ENCODE results near the gene CYB561A3. TPM values are rescaled to one million over a fixed set of nuclear protein-coding genes. Genes with fewer than 3 reads are reported as not detected.

Gene CYB561A3
- total RNA-seq, 1 donor from 2014 or later, result 32.5 TPM

DNA sequence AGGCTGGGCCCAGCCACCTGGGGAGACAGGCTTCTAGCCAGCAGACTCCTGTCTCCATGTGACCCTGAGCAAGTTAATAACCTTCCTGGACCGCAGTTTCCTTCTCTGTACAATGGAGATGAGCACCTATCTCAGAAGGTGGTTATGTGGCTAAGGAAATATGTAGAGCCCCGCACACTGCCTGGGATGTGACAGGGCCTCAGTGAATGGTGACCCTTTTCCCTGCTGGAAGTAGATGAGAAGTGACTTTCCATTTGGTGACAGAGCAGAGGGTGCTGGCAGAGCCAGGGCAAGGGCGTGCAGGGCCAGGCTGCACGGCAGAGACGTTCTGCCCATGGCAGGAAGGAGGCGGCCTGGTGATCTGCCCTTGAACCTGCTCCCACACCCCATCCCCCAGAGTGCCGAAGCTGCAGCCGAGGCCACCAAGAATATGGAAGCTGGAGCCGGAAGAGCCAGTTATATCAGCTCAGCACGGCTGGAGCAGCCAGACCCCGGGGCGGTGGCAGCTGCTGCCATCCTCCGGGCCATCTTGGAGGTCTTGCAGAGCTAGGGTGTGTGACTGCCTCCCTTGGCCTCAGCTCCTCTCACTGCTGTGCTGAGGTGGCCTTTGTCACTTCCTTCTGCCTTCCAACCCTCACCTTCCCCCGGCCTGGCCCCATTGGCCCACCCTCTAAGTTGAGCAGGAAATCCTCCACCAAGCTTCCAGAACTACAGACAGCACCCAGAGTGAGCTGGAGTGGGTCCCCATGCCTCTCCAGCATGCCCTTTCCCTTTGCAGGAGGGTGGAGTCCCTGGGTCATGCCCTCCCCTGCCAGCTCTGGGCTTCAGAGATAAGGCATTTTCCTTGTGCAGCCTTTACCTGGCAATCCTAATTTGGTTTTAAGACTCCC lies 15.5 kb downstream of the CYB561A3 start:
- no peak for DNase-seq (ENCODE audit: low read depth in 2 of 2)

DNA sequence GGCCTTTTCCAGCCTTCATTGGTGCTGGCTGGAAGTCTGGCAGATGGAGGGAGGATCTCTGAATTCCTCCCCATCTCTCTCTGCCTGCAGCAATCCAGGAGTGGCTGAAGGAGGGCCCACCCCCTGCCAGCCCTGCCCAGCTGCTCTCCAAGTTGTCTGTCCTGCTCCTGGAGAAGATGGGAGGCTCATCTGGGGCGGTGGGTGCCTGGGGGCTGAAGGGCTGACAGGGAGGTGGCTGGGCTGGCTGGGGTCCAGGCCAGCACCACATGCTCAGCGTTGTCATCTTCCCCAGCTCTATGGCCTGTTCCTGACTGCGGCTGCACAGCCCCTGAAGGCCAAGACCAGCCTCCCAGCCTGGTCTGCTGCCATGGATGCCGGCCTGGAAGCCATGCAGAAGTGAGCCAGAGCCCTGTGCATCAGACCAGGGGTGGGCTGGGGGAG lies 16.5 kb downstream of the CYB561A3 start:
- DNase-seq (ENCODE audit: low read depth in 2 of 2), result no peak

DNA sequence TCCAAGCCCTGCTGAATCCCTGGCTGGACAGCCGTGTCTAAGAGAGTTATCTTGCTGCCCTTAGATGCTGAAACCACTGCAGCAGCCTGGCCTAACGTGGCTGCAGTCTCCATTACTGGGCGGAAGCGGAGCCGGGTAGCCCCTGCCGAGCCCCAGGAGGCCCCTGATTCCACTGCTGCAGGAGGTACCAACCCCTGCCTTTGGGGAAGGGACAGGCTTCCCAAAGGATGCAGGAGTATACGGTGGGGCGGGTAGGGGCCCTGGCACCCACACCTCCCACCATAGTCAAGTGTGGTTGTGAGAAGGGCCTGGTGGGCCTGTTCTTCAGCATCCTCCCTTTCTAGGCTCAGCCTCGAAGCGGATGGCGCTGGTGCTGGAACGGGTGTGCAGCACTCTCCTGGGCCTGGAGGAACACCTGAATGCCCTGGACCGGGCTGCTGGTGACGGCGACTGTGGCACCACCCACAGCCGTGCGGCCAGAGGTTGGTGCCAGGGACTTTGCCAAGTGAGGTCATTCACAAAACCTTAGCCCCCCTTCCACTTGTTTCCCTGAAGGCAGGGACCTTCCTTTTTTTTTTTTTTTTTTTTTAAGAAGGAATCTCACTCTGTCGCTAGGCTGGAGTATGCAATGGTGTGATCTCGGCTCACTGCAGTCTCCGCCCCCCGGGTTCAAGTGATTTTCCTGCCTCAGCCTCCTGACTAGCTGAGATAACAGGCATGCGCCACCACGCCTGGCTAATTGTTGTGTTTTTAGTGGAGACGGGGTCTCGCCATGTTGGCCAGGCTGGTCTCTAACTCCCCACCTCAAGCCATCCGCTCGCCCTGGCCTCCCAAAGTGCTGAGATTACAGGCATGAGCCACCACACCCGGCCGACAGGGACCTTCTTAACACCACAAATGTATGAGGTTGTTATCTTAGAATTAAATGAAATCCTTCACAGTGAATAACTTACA lies 17.6 kb downstream of the CYB561A3 start:
- no peak for DNase-seq (ENCODE audit: low read depth in 2 of 2)

DNA sequence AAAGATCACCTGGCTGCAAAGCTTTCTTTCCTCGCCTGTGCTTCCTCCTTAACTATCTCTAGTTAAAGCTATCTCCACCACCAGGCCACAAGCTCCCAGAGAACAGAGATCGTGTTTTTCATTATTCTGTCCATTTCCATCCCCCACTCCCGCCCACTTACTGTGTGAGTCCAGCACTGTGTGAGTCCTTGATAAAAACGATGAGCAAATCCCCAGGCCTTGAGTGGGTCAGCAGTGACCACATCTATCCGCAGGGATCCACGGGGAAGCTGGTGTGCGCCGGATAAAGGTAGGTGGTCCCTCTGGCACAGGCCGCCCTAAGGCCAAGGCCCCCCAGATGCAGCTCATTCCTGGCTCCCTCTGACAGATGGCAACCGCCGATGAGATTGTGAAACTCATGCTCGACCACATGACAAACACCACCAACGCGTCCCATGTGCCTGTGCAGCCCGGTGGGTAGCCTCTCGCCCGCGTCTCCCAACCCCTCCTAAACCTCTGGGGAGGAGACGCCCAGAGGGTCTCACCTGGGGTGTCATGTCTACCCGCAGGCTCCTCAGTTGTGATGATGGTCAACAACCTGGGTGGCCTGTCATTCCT lies 19.4 kb downstream of the CYB561A3 start:
- DNase-seq (ENCODE audit: low read depth in 2 of 2), result no peak

DNA sequence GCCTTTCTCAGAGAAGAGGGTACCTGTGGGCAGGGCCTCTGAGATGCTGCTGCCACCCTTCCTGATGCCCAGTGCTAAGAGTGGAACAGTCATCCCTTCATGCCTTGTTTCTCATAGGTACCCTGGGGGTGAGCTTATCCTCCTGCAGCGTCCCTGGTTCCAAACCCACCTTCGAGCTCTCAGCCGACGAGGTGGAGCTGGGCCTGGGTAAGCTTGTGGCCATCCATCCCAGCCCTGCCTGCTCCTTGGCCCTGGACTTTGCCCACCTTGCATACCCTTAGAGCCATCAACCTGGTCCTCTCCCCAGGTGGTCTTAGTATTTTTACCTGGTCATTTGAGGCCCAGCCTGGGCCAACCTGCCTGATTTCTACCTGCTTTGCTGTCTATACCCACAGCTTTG lies 20.0 kb downstream of the CYB561A3 start:
- no peak for DNase-seq (ENCODE audit: low read depth in 2 of 2)

DNA sequence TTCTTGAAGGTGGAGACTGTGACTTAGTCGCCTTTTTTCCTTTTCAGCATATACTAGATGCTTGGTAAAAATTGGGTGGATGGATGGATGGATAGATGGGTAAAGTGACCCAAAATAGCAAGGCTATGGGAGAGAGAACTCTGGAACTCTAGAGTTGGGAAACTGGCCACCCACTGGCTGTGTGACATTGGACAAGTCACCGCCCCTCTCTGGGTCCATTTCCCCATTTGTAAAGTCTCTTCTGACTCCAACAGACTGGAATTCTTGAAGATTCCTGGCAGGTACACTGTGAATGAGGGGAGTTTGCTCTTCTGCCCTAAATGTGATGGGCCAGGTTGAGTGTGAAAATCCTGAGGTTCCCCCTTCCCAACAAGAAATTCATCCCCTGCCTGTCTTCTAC lies 20.7 kb downstream of the CYB561A3 start:
- no peak for DNase-seq (ENCODE audit: low read depth in 2 of 2)

DNA sequence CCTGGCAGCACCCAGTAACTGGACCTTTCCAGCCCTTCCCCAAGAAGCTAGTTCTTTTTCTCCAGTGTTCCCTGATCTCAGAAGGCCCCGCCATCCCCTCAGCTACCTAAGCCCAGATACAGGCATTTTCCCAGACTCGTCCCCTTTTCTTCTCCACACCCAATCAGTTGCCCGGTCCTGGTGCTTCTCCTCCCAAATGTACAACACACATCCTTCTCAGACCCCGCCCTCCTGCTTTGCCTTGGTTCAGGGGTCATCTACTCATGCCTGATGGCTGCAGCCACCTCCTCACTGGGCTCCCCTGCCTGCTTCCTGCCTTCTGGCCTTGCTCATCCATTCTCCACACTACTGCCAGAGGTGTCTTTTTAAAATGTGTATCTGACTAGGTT lies 22.2 kb downstream of the CYB561A3 start:
- DNase-seq (ENCODE audit: low read depth in 2 of 2), result no peak

DNA sequence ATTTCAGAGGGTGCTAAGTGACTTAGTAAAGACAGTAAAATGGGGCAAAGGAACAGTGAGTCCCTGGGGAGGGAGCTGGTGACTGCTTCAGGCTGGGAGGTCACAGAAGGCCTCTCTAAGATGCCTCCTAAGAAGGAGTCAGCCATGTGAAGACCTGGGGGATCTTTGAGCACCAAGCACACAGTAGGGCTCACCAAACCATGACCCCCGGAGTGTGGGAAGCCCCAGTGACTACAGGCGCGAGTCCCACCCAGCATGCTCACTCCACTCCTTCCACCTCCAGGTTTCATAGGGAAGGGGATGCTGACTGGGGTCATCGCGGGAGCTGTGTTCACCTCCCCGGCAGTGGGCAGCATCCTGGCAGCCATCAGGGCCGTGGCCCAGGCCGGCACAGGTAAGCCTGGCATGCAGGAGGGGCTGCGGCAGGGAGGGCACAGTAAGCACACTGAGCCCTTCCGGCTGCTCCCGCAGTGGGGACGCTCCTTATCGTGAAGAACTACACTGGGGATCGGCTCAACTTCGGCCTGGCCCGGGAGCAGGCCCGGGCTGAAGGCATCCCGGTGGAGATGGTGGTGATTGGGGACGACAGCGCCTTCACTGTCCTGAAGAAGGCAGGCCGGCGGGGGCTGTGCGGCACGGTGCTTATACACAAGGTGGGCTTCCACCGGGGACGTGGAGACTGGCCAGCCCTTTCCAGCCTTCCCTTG lies 22.7 kb downstream of the CYB561A3 start:
- no peak for DNase-seq (ENCODE audit: low read depth in 2 of 2)

DNA sequence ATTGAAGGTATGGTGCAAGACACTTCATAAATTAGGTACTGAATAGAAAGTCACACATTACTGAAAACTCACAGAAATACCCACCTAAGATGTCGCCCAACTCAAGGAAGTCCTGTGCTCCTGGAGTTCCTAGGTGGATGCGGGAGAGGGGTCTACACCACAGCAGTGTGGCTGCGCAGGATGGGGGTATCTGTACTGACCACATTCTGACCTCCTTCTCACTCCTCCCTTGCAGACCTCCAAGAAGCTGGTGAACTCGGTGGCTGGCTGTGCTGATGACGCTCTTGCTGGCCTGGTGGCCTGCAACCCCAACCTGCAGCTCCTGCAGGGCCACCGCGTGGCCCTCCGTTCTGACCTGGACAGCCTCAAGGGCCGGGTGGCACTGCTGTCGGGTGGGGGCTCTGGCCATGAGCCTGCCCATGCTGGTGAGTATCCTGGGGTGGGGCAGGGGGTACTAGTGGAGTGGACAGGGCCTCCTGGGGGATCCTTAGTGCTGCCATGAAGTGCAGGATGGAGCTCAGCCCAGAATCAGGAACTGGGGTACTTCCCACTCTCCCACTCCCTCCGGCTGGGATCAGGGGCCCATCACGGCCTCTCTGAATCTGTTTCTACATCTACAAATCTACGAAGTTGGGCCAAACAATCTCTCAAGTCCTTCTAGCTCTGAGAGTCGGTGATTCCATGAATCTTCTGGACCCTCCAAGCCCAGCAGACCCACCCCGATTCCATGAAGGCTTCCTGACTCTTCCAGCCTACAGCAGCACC lies 23.8 kb downstream of the CYB561A3 start:
- DNase-seq (ENCODE audit: low read depth in 2 of 2), result no peak

DNA sequence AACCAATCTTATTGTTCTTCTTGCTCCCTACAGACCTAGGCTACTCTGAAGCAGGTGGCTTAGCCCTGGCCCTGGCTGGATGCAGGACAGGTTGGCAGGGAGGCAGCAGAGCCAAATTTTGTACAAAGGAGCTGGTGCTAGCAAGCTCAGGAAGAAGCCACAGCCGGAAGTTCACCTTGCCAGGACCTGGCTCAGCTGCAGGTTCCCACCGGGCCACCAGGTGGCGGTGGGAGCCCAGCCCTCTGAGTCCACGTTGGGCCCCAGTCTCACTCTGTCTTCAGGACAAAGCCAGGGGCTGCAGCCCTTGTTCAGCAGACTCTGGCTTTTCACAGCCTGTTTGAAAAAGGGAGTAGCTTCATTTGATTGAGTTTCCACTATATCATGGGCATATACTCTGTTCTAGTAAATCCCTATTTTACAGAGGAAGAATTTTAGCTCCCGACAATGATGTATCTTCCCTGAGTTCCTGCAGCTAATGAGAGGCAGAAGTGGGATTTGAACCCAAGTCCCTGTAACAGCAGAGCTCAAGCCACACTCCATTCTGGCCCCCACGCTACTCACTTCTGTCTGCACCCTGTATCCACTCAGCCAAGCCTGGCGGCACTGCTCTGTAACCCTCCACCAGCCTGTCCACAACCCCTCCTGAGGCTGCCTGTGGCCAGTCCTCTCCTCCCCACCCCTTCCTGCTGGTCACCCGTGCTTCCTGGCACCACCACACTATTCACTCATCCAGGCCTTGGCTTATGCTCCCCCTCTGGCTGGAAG lies 25.3 kb downstream of the CYB561A3 start:
- peak; percentile 64 to 80 for DNase-seq (ENCODE audit: low read depth in 2 of 2)

DNA sequence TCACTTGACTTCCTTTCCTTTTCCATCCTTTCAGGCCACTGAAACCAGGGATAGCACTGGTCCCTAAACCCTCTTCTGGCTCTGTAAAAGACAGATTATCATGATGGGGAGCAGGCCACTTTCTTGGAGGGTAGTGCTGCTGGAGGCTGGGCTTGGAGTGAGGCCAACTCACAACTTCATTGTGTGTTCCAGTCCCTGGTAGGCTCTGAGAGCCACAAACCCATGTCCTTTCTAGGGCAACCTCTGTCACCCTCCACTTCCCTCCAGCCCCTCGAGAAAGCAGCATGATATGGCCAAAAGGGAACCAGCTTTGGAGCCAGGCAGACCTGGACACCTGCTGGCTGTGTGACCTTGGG lies 26.3 kb downstream of the CYB561A3 start:
- DNase-seq (ENCODE audit: low read depth in 2 of 2), result no peak

DNA sequence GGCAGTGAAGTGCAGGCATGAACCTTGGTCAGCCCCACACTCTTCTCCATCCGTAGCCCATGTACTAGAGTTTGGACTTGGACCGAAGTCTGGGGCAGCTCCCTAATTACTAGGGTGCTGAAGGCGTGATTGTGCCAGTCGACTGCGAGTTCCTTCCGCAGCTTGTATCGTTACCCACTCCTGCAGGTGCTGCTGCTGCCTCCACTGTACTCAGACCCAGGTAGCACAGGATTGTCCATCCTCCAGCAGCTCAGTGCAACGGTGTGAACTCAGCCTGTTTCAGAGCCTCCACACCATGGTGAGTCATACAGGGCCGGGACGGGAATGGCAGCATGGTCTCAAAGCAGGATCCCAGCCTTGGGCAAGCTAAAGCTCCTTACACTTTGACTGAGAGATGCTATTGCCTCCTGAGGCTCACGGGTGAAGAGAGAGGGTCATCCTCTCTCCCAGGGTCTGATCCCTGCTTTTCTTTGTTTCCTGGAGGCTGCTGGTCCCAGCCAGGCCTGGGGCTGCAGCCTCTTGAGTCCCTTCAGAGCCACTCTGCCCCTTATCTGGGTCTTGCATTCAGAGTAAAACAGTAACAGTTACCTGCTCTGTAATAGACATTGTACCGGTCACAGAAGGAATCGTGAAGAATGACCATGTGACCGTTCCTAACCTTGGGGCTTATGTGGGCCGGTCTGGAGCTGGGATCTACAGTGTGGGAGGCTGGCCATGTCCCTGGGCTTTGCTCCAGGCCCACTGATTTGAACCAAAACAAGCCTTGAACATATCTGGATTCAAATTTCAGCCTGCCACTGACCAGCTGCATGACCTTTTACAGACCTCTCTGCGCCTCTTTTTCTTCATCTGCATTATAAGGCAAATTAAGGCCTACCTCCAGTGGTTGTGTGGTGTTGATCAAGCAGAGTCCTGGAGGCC lies 27.0 kb downstream of the CYB561A3 start:
- DNase-seq (ENCODE audit: low read depth in 2 of 2), result no peak

DNA sequence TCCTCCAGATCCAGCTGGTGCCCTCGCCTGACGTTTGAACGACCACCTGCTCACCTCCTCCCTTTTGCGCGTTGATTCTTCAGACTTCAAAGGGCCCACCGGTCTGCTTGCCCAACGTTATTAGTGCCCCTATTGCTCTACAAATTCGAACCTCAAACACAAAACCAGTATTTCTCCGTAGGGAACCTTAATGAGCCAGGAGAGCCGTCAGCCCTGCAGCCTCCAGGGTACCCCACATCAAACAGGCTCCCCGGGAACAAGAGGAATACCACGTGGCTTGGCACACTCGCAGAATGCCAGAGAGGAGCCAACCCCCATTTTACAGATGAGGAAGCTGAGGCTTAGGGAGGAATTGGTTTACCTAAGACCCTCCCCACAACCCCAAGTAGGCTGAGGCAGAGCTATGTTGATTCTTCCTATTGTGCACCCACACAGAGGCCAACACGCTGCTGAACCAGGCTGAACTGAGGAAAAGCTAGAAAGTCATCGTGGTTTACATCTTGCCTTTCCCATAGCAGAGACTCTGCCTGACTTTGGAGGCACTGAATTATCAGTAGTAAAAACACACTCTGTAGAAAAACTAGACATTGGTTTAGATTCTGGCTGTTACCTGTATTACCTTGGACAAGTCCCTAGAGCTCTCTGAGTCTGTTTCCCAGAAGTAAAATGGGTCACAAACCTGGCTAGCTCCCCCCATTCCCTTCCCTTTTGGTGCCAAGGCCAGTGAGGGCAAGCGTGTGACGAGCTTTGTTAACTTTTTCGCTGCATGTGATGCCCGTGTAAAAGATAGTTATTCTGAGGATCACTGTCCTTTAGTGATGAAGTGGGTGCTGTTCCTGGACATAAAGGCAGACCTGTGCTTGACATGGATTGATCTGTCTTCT lies 27.9 kb downstream of the CYB561A3 start:
- no peak for DNase-seq (ENCODE audit: low read depth in 2 of 2)

DNA sequence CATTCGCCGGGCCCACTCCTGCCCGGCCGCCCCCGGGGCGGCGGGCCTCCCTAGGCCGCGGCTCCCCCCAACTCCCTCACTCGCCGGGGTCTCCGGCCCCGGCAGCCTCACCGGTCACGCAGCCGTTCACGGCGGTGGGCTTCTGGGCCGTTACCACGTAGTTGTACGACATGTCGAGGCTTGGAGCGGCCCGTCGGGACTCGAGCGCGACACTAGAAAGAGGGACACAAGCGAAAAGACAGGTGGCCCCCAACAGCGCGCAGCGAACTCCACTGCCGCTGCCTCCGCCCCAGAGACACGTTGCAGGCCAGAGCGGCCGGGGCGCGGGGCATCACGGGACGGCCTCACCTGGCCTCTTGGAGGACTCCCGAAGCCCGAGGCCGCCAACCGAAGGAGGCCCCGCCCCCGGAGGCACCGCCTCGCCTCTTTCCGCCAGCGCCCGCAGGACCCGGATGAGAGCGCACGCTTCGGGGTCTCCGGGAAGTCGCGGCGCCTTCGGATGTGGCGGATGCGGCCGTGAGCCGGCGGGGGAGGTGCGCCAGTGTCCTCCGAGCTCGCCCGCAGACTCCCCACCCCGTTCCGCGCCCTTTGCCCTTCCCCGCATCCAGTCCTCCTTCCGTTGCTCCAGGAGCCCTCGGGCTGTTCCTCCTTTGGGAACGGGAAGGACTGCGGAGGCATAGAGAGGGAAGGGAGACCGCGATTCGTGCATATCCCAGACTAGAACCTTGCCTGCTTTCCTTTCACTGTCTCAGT lies 28.7 kb downstream of the CYB561A3 start, which contains the start of the genes DDB1 and TKFC:
Gene DDB1, minus strand, starts transcription at position 309 of the 753 bp plus-strand sequence. Its CDS starts 137 bp downstream, at position 172.
Gene TKFC, plus strand, starts transcription at position 432 of the 753 bp plus-strand sequence. CDS start 1,501 bp downstream, outside the sequence.
- DNase-seq (ENCODE audit: low read depth in 2 of 2), result peak; percentile 71 to 94

DNA sequence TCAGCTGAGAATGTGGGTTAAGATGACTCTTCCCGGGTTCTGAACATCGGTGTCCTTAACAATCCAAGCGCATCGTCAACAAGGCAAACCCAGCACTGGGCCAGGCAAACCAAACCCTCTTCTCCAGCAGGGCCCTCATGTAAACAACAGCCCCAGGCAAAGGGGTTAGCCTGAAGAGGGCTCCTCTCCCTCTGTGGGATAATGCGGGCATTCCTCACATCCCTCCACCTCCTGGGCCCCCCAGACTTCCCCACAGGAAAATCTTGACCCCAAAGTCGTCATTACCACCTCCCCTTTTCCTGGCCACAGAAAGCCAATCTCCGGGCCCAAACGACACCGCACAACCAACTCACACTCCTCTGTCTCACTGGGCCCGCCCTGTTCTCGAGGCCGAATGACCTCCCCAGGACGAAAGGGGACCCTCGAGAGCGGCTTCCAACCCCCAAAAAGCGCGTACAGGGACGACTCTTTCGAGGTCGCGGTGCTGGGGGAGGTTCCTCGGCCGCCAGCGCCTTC lies 29.3 kb downstream of the CYB561A3 start:
- DNase-seq (ENCODE audit: low read depth in 2 of 2), result peak in 1 of 2 donors; percentile 42

DNA sequence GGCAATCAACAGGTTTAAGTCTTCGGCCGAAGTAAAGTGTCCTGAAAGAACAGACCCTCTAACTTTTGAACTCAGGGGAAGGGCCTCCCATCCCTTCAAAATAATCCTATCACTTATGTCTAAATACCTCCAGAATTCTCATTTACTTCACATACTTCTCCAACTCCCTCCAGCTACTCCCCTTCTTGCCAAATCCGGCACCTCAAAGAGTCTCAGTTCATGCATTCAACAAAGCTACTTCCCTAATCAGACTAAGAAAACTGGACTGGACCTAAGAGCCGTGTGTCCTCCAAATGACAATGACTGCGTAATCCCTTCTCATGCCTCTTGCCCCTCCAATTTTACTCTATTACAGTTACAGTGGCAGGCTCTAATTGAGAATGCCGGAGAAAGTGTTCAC lies 30.0 kb downstream of the CYB561A3 start:
- no peak for DNase-seq (ENCODE audit: low read depth in 2 of 2)

Measured in dermis microvascular lymphatic vessel endothelial cell (primary cell).